ENCODE results near the gene SPP2.

Gene SPP2

DNA sequence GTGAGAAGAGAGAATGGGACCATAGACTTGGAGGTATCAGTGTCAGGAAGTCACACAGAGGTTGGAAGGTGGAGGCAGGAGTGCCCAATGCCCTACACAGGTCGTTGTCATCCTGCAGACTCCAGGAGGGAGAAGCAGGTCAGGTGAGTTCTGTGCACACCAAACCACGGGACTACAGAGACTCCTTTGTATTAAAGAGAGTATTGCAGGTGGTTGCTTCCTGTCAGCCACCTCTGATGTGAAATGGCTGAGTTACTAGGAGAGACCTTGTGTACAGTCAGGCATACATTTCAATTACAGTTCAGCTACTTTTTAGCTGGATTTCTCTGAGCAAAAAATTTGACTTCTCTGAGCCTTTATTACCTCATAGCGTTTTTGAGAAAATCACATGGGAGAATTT, 51.6 kb downstream of the SPP2 start:
- H3K9me3 ChIP-seq (ENCODE audit: control insufficient read depth, low read length): no peaks in the 10 kb centered on the region
- no peaks in the 10 kb centered on the region for H3K4me1 ChIP-seq (ENCODE audit: control insufficient read depth, insufficient read depth, low read length)
- no peak overlapping the region for H3K4me3 ChIP-seq (ENCODE audit: low read length)
- no peak overlapping the region for H3K9ac ChIP-seq (ENCODE audit: low read length)
- H3K27me3 ChIP-seq (ENCODE audit: control insufficient read depth, insufficient read depth, low read length): no peaks in the 10 kb centered on the region
- H3K36me3 ChIP-seq (ENCODE audit: control insufficient read depth, insufficient read depth, low read length): no peaks in the 10 kb centered on the region

DNA sequence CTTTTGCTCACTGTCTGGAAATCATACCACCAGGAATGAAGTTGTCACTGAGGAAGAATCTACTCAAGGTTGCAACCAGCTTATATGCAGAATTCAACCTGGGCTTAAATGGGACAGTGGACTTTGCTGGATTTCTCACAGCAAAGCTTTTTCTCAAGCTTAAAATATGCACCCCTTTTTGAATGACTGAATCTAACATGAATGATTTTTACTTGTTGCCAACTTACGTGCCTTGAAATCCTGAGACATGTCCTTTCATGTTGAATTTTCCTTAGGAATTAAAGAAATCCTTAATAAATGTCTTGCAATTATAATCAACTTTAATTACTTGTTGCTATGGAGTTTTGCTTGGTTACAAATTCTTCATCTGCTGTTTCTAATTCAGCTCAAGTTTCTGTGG, 57.4 kb downstream of the SPP2 start:
- Histone ChIP-seq H3K4me3 (ENCODE audit: low read length) (no peak overlapping the region), H3K9ac (ENCODE audit: low read length) (no peak overlapping the region)

DNA sequence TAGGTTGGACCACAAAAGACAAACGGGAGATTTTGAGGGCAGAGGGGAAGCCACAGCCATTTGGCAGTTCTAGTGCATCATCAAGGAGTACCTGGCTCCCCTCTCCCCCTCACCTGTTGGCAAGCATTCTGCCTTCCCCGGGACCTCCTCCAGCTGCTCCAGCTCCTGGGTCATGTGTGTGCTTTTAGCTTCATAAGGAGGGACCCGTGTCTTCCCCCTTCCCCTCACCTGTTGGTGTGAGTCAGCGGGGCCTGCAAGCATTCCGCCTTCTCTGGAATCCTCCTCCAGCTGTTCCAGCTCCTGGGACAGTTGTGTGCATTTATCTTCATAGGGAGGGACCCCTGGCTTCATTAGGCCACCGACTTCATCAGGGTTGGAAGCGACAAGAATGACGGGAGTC, 58.8 kb downstream of the SPP2 start:
- no peaks in the 10 kb centered on the region for H3K27me3 ChIP-seq (ENCODE audit: control insufficient read depth, insufficient read depth, low read length)
- H3K9ac ChIP-seq (ENCODE audit: low read length): no peak overlapping the region
- H3K36me3 ChIP-seq (ENCODE audit: control insufficient read depth, insufficient read depth, low read length): no peaks in the 10 kb centered on the region
- no peaks in the 10 kb centered on the region for H3K4me1 ChIP-seq (ENCODE audit: control insufficient read depth, insufficient read depth, low read length)
- H3K4me3 ChIP-seq (ENCODE audit: low read length): no peak overlapping the region
- H3K9me3 ChIP-seq (ENCODE audit: control insufficient read depth, low read length): no peaks in the 10 kb centered on the region

More for the DNA sequence above, 57.4 kb downstream of the SPP2 start:
- H3K9me3 ChIP-seq (ENCODE audit: control insufficient read depth, low read length): no peaks in the 10 kb centered on the region
- no peaks in the 10 kb centered on the region for H3K27me3 ChIP-seq (ENCODE audit: control insufficient read depth, insufficient read depth, low read length)
- no peaks in the 10 kb centered on the region for H3K36me3 ChIP-seq (ENCODE audit: control insufficient read depth, insufficient read depth, low read length)
- no peaks in the 10 kb centered on the region for H3K4me1 ChIP-seq (ENCODE audit: control insufficient read depth, insufficient read depth, low read length)

DNA sequence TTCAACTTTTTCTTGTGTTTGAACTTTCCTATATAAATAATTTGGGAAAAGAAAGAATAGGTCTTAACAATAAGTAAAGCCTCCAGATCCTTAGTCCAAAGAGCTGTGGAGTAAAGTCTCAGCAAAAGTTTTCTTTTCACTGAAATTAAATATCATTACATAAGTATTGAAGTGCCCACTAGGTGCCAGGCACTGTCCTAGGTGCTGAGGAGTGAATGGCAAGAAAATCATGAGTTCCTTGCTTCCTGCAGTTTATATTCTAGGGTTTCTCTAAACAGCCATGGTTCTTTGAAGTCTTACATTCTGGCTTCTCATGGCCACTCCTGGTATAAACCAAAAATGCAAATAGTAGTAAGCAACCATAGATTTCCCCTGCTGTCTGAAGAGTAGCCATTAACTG, 59.7 kb downstream of the SPP2 start:
- H3K36me3 ChIP-seq (ENCODE audit: control insufficient read depth, insufficient read depth, low read length): no peaks in the 10 kb centered on the region
- no peaks in the 10 kb centered on the region for H3K9me3 ChIP-seq (ENCODE audit: control insufficient read depth, low read length)
- no peaks in the 10 kb centered on the region for H3K27me3 ChIP-seq (ENCODE audit: control insufficient read depth, insufficient read depth, low read length)
- H3K4me1 ChIP-seq (ENCODE audit: control insufficient read depth, insufficient read depth, low read length): no peaks in the 10 kb centered on the region
- H3K4me3 ChIP-seq (ENCODE audit: low read length): no peak overlapping the region
- H3K9ac ChIP-seq (ENCODE audit: low read length): no peak overlapping the region

DNA sequence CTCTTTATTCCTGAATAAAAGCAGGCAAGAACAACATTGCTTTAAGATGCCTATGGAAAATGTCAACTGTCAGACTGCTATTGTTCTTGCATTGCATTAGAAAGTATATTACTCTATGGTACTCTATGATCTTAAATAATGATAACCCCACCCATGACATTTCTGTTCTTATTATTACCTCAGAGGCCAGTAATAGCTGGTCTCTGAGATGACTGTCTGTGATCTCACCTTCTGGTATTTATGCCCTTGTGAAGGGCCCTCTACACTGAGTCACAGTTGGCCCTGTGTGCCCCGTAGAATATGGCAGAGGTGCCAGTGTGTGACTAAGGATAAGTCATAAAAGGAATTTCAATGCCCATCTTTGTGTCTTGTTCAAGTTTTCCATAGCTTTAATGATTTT, 61.0 kb downstream of the SPP2 start:
- Histone ChIP-seq H3K36me3 (ENCODE audit: control insufficient read depth, insufficient read depth, low read length) (no peaks in the 10 kb centered on the region), H3K27me3 (ENCODE audit: control insufficient read depth, insufficient read depth, low read length) (no peaks in the 10 kb centered on the region), H3K9ac (ENCODE audit: low read length) (no peak overlapping the region), H3K4me1 (ENCODE audit: control insufficient read depth, insufficient read depth, low read length) (no peaks in the 10 kb centered on the region), H3K9me3 (ENCODE audit: control insufficient read depth, low read length) (no peaks in the 10 kb centered on the region), H3K4me3 (ENCODE audit: low read length) (no peak overlapping the region)

DNA sequence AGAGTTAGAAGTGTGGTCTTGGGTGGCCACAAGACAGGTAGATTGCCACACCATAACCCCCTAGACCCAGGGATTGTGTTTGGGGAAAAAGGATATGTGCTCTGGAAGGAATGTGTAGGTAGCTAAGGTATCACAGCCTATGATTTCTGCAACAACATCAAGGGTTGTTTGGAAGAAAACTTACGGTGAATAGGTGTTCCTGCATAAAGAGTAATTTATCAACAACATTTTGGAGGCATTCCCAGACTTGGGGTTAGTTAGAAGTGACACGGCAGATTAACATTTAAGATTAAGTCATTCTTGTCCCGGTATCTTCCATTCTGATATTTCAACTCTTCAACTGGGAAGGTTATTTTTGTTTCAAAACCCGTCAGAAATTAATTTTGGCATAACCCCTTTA, 65.5 kb downstream of the SPP2 start:
- H3K27me3 ChIP-seq (ENCODE audit: control insufficient read depth, insufficient read depth, low read length): no peaks in the 10 kb centered on the region
- H3K9me3 ChIP-seq (ENCODE audit: control insufficient read depth, low read length): no peaks in the 10 kb centered on the region
- H3K9ac ChIP-seq (ENCODE audit: low read length): no peak overlapping the region
- no peak overlapping the region for H3K4me3 ChIP-seq (ENCODE audit: low read length)
- H3K4me1 ChIP-seq (ENCODE audit: control insufficient read depth, insufficient read depth, low read length): no peaks in the 10 kb centered on the region
- no peaks in the 10 kb centered on the region for H3K36me3 ChIP-seq (ENCODE audit: control insufficient read depth, insufficient read depth, low read length)

DNA sequence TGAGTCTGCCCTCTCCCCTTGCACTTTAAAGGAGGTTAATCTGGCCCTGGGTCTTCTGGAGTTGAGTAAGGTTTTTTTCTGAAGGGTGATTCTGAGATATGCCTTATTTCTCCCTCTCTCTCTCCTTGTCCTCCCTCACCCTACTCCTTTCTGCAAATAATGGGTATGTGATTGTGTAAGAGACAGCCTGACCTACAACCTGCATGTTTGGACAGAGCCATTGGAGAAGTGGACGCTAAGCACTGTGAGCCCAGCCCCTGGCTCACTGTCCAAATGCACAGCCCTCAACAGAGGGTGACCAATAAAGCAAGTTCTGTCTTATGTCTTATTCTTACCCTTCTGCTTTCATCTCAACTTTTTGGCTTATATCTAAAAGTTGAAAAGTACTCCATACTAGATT, 71.5 kb downstream of the SPP2 start:
- Histone ChIP-seq H3K9me3 (ENCODE audit: control insufficient read depth, low read length) (no peaks in the 10 kb centered on the region), H3K4me3 (ENCODE audit: low read length) (no peak overlapping the region), H3K4me1 (ENCODE audit: control insufficient read depth, insufficient read depth, low read length) (no peaks in the 10 kb centered on the region), H3K27me3 (ENCODE audit: control insufficient read depth, insufficient read depth, low read length) (no peaks in the 10 kb centered on the region), H3K36me3 (ENCODE audit: control insufficient read depth, insufficient read depth, low read length) (no peaks in the 10 kb centered on the region), H3K9ac (ENCODE audit: low read length) (no peak overlapping the region)

DNA sequence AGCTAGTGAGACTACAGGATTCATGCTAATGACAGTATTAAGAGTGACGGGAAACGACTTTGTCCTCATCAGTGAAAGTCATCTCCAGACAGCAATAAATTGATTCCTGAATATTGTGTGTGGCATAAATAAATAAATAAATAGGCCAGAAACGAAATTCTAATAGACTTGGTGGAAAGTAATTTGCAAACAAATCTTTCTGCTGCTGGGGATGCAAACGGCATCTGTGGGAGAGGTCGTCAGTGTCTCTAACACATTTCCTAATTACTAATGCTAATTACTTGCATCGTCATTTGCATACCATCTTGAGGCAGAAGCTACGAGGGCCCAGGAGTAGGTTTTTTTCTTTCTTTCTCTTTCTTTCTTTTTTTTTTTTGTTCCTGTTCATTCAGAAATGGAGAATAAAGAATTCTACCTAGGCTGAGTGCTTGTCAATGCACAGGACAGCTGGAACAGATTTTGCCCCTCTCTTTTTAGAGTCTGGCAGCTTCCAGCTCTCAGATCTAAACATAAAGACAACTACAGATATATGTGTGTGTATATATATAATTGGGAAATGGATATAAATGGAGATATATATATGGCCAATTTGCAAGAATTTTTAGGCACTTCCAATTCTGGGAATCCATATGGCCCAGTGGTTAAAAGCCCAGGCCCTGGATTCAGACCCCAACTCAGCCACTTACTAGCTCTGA, 75.1 kb downstream of the SPP2 start:
- Histone ChIP-seq H3K36me3 (ENCODE audit: control insufficient read depth, insufficient read depth, low read length) (no peaks in the 10 kb centered on the region), H3K9ac (ENCODE audit: low read length) (no peak overlapping the region), H3K4me1 (ENCODE audit: control insufficient read depth, insufficient read depth, low read length) (no peaks in the 10 kb centered on the region), H3K4me3 (ENCODE audit: low read length) (no peak overlapping the region), H3K9me3 (ENCODE audit: control insufficient read depth, low read length) (no peaks in the 10 kb centered on the region), H3K27me3 (ENCODE audit: control insufficient read depth, insufficient read depth, low read length) (peaks cover 3% of the 10 kb centered on the region)

DNA sequence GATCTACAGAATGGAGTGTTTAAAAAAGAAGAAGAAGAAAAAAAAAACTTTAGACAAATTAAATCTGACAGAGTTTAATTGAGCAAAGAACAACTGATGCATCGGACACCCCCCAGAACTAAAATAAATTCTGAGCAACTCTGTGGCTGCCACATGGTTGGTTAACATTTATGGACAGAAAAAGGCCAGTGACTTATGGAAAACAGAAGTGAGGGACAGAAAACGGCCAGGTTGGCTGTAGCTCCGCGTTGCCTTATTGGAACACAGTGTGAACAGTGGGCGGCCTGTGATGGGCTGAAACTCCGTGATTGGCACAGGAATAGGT, 75.6 kb downstream of the SPP2 start:
- Histone ChIP-seq H3K27me3 (ENCODE audit: control insufficient read depth, insufficient read depth, low read length) (peaks cover 3% of the 10 kb centered on the region), H3K4me1 (ENCODE audit: control insufficient read depth, insufficient read depth, low read length) (no peaks in the 10 kb centered on the region), H3K9me3 (ENCODE audit: control insufficient read depth, low read length) (no peaks in the 10 kb centered on the region), H3K4me3 (ENCODE audit: low read length) (no peak overlapping the region), H3K9ac (ENCODE audit: low read length) (no peak overlapping the region), H3K36me3 (ENCODE audit: control insufficient read depth, insufficient read depth, low read length) (no peaks in the 10 kb centered on the region)

All from mucosa of stomach (tissue), 1 donor.